ENCODE measurements around the gene B3GNT5. TPM values are rescaled to one million over a fixed set of nuclear protein-coding genes. Genes with fewer than 3 reads are reported as not detected.

Gene B3GNT5
- total RNA-seq, 4 donors from 2014 or later: 3.6 to 23.1 (median 9.3) TPM

GRCh38 chr3:183269345-183269744, 16.3 kb downstream of the B3GNT5 start:
- H3K27me3 ChIP-seq: no peaks in the 10 kb centered on the region
- intact Hi-C loops (cut with DNase I; ENCODE audit: low total_unique reads): no loop called here
- TF ChIP-seq POLR2A (IDR thresholded peaks at IDR 0.05) (no peak), CTCF (IDR thresholded peaks at IDR 0.05) (no peak)

DNA sequence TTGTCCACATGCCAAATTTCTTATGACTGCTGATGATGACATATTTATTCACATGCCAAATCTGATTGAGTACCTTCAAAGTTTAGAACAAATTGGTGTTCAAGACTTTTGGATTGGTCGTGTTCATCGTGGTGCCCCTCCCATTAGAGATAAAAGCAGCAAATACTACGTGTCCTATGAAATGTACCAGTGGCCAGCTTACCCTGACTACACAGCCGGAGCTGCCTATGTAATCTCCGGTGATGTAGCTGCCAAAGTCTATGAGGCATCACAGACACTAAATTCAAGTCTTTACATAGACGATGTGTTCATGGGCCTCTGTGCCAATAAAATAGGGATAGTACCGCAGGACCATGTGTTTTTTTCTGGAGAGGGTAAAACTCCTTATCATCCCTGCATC, 17.3 kb downstream of the B3GNT5 start:
- intact Hi-C loops (cut with DNase I; ENCODE audit: low total_unique reads): no loop called here
- H3K9me3 ChIP-seq: no peaks in the 10 kb centered on the region
- TF ChIP-seq POLR2A (IDR thresholded peaks at IDR 0.05) (no peak), CTCF (IDR thresholded peaks at IDR 0.05) (no peak)
- H3K4me1 ChIP-seq: no peaks in the 10 kb centered on the region
- no peaks in the 10 kb centered on the region for H3K36me3 ChIP-seq
- H3K4me3 ChIP-seq: no peak overlapping the region
- no peak for DNase-seq
- H3K27me3 ChIP-seq: no peaks in the 10 kb centered on the region
- H3K27ac ChIP-seq: no peak overlapping the region

More at GRCh38 chr3:183269345-183269744, 16.3 kb downstream of the B3GNT5 start:
- no peaks in the 10 kb centered on the region for H3K36me3 ChIP-seq
- no peak overlapping the region for H3K4me3 ChIP-seq
- no peak overlapping the region for H3K27ac ChIP-seq
- H3K4me1 ChIP-seq: no peaks in the 10 kb centered on the region
- no peak for DNase-seq
- H3K9me3 ChIP-seq: no peaks in the 10 kb centered on the region

- DNase-seq: no peak
- intact Hi-C loops (cut with DNase I; ENCODE audit: low total_unique reads): no loop called here
- no peaks in the 10 kb centered on the region for H3K9me3 ChIP-seq
- no peak overlapping the region for H3K27ac ChIP-seq
- no peaks in the 10 kb centered on the region for H3K27me3 ChIP-seq
- H3K4me1 ChIP-seq: no peaks in the 10 kb centered on the region
- no peaks in the 10 kb centered on the region for H3K36me3 ChIP-seq
- H3K4me3 ChIP-seq: no peak overlapping the region
- TF ChIP-seq CTCF (IDR thresholded peaks at IDR 0.05): no peak
- TF ChIP-seq POLR2A (IDR thresholded peaks at IDR 0.05): no peak
Measured at GRCh38 chr3:183272142-183272541, 19.1 kb downstream of the B3GNT5 start.

- H3K4me1 ChIP-seq: no peaks in the 10 kb centered on the region
- no peak for DNase-seq
- H3K27me3 ChIP-seq: no peaks in the 10 kb centered on the region
- no peak for TF ChIP-seq POLR2A (IDR thresholded peaks at IDR 0.05)
- no peak for TF ChIP-seq CTCF (IDR thresholded peaks at IDR 0.05)
- intact Hi-C loops (cut with DNase I; ENCODE audit: low total_unique reads): no loop called here
- H3K27ac ChIP-seq: no peak overlapping the region
- H3K9me3 ChIP-seq: no peaks in the 10 kb centered on the region
- no peak overlapping the region for H3K4me3 ChIP-seq
- no peaks in the 10 kb centered on the region for H3K36me3 ChIP-seq
Measured at GRCh38 chr3:183272791-183273190, 19.7 kb downstream of the B3GNT5 start.

GRCh38 chr3:183274609-183275008, 21.6 kb downstream of the B3GNT5 start:
- DNase-seq: no peak
- no peak overlapping the region for H3K4me3 ChIP-seq
- no peak overlapping the region for H3K27ac ChIP-seq
- TF ChIP-seq POLR2A (IDR thresholded peaks at IDR 0.05): no peak
- no peak for TF ChIP-seq CTCF (IDR thresholded peaks at IDR 0.05)
- H3K27me3 ChIP-seq: no peaks in the 10 kb centered on the region
- no peaks in the 10 kb centered on the region for H3K9me3 ChIP-seq
- H3K4me1 ChIP-seq: no peaks in the 10 kb centered on the region
- intact Hi-C loops (cut with DNase I; ENCODE audit: low total_unique reads): no loop called here
- no peaks in the 10 kb centered on the region for H3K36me3 ChIP-seq

All from uterus (tissue), 4 donors.